ENCODE measurements around the gene RNASE7.
A peak's percentile ranks its signal among the peaks of the same experiment; 100 is the strongest.

The RNASE7 gene

DNA sequence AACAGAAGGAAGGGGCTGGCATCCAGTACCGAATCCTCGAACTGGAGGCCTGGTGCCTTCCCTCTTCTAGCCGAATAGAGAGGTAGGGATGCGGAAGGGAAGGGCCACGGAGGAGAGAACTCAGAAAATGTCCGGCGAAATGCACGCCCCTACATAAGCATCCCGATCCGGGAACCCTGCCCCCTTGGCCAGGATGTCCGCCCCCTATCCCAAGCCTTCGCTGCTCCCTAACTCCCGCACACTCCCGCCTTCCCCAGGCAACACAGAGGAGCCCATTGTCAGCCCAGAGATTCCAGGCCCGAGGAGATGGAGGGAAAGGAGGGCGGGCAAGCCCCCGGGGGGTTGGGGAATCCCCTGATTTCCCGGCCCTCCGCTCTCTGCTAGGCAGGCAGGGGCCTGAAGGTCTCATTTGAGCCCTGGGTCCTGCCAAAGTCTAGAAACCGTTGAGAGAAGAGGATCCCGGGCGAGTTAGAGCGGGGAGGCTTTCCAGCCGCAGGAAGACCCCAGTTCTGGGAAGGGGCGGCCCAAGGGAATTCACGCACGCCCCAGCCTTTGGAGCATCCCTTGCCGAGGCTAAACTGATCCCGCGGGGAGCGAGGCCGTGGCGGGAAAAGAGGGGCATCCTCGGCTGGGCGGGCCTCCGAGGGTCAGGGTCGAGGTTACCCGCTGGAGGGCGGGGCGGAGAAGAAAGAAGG lies 27.4 kb downstream of the RNASE7 start:
- DNase-seq, result no peak

DNA sequence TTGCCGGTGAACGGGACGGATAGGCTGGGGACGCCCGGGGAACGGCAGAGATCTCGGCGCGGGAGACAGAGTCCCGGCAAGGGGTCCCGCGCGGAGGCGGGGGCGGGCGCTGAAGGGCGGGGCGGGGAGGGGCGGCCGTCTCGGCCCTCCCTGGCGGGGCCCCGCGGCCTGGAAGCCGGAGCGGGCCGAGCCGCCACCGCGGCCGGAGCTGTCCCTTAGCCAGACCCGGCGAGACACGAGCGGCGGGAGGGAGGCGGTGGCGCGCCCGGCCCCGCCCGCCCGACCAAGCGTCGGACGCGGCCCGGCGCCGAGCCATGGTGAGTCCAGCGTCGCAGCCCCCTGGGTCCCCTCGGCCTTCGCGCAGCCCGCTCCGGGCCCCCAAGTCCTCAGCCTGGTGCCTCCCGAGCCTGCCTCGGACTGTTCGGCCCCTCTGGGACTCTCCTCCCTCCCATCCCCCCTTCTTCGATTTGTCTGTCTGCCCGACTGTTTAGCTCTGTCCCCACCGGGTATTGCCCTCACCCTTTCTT lies 28.0 kb downstream of the RNASE7 start, which contains the start of gene ARHGEF40:
TSS of gene ARHGEF40 (plus strand) at position 222 of the 527 bp plus-strand sequence. CDS start at position 315, 93 bp downstream.
- DNase-seq, result no peak

DNA sequence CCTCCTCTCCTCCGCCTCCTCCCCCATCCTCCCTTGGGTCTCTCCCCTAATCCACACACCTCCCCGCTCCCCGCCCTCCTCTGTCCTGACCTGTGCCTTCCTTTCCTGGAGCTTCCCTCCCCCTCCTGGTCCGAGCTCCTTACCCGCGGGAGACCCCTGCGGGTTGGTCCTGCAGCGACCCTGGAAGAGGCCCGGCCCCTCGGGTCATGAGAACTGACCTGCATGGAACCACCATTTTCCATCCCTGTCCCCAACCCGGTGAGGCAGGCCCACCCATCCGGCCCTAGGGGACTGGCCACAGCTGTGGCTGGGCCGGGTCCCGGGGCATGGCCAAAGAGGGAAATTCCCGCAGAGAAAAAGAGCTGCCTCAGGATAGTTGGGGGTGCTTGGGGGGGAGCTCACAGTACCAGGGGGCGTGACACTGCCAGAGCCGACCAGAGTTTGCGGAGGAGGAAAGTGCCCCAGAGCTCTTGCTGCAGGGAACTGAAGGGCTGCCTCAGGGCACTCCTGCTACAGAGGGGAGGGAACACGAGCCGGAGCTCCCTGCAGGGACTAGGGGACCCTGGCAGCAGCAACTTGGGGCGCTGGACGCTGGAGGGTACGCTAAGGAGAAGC lies 28.6 kb downstream of the RNASE7 start:
- DNase-seq, result no peak

DNA sequence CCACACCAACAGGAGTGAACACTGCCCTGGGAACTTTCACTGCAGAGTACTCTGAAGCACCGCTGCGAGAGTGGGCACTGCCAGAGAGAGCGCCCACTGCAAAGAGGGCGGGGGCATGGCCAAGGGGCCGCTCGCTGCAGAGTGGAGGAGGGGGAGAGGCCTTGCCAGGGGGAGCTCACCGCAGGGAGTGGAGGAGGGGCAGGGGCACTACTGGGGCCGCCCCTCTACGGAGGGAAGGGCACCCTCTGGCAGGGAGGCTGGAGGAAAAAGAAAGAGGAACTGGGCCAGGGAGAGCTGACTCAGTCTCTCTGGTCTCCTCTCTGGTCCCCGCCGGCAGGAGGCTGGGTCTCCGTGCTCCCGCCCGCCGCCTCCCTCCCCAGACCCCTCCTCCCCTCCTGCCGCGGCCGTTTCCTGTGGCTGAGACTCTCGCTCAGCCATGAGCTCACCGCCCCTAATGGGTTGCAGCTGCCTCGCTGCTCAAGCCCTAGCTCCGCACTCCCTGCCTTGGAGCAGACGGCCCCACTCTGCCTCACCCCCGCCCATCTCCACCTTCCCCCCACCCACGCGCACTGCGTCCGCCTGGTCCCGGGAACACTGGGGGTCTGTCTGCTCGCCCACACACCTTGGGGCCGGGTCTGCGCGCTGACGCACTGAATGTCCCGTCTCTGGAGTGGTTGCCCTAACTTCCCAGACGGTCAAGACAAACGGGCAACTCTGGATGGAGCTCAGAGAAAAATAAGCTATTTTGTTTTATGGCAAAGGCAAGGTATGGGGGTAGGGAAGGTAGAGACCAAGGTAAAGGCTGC lies 29.3 kb downstream of the RNASE7 start:
- DNase-seq, result no peak

DNA sequence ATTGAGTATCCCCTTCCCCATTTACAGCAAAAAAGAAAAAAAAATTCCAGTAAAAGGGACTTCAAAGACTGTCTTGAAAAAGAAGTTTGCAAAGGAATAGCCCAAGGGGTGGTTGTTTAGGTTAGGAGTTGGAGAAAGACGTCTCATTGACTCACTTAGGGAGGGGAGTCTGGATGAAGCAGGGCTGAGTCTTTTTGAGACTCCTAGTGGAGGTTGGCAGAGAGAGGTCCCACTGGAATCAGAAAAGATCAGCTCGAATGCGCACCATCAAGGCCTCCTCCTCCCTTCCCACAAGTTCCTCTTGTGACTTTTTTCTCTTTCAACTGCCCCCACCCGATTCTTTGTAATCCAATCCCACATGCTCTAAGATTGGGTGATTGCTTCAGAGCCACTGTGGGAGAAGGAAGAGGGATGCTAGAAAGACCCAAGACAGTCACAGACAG lies 29.9 kb downstream of the RNASE7 start:
- DNase-seq, result no peak

DNA sequence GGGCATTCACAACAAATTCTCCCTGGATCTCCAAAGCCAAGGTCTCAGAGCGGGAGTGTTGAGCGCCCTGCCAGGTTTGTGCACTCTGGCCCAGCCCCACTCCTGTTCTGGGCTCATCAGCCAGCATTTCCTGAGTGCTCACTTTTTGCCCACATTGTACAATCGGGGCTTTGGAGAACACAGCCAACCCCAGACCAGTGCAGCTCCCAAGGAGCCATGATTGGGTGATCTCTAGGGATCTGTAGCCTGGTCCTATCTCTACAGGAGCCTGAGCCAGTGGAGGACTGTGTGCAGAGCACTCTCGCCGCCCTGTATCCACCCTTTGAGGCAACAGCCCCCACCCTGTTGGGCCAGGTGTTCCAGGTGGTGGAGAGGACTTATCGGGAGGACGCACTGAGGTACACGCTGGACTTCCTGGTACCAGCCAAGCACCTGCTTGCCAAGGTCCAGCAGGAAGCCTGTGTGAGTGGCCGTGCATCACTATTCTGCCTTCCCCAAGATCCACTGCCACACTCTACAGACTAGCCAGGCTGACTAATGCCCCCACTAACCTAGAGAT lies 30.7 kb downstream of the RNASE7 start:
- no peak for DNase-seq

DNA sequence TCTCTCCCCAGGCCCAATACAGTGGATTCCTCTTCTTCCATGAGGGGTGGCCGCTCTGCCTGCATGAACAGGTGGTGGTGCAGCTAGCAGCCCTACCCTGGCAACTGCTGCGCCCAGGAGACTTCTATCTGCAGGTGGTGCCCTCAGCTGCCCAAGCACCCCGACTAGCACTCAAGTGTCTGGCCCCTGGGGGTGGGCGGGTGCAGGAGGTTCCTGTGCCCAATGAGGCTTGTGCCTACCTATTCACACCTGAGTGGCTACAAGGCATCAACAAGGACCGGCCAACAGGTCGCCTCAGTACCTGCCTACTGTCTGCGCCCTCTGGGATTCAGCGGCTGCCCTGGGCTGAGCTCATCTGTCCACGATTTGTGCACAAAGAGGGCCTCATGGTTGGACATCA lies 31.8 kb downstream of the RNASE7 start:
- DNase-seq, result no peak

DNA sequence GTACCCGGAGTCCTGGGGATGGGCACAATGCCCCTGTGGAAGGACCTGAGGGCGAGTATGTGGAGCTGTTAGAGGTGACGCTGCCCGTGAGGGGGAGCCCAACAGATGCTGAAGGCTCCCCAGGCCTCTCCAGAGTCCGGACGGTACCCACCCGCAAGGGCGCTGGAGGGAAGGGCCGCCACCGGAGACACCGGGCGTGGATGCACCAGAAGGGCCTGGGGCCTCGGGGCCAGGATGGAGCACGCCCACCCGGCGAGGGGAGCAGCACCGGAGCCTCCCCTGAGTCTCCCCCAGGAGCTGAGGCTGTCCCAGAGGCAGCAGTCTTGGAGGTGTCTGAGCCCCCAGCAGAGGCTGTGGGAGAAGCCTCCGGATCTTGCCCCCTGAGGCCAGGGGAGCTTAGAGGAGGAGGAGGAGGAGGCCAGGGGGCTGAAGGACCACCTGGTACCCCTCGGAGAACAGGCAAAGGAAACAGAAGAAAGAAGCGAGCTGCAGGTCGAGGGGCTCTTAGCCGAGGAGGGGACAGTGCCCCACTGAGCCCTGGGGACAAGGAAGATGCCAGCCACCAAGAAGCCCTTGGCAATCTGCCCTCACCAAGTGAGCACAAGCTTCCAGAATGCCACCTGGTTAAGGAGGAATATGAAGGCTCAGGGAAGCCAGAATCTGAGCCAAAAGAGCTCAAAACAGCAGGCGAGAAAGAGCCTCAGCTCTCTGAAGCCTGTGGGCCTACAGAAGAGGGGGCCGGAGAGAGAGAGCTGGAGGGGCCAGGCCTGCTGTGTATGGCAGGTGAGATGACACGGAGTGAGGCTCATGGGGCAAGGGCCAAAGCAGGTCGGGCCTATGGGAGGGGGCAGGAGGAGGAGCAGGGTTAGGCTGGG lies 32.5 kb downstream of the RNASE7 start:
- DNase-seq, result no peak

DNA sequence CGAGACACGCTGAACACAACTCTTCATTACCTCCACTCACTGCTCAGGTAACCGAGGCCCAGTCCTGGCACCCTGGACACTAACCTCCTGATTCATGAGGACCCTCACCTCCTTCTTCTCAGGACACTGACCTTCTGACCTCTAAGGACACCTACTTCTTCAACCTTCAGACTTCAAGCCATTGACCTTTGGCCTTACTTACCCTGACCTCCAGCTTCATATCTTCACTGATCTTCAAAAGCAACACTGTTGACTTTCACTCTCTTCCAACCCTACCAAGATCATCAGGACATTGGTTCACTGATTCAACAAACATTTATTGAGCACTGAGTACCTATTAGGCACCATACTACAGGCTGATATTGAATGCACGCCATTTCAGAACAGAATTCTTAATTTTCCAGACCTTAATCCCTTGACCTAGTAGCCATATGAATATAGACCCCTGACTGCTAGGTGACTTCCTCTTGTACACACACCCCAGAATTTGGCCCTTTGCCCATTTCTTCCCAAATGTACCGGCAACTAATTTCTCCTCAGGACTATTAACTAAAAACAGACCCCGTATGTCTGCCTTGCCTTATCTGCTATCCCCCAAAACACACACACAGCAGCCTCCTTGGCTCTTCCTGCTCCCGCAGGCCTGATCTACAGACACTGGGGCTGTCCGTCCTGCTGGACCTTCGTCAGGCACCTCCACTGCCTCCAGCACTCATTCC lies 33.7 kb downstream of the RNASE7 start:
- no peak for DNase-seq

DNA sequence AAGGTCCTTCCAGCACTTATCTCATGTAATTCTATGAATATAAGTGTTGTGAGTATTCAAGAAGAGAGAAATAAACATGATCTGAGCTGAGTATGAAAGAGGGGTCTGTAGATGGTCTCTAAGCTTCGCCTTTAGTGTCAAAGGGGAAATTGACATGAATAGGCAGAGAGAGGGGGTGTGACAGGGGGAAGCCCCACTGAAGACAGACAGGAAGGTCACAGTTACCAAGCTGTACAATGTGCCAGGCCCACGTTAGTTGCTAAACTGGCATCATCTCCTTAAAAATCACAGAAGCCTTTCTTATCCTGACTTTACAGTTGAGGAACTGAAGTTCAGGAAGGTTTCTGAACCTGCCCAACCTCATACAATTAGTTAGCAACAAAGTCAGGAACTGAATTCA lies 35.5 kb downstream of the RNASE7 start:
- DNase-seq, result no peak

DNA sequence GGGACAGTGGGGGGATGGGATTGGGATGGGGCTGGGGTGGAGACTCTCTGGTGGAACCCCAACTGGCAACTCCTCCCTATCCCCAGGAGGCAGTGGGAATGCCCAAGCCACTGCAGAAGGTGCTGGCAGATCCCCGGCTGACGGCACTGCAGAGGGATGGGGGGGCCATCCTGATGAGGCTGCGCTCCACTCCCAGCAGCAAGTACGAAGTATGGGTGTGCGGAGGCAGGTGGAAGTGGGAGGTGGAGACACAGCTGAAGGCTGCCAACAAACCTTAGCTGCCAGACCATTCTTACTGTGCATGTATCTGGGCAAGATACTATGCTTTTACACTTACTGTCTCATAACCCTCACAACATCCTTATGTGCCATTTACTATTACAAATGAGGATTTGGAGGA lies 36.1 kb downstream of the RNASE7 start:
- no peak for DNase-seq

DNA sequence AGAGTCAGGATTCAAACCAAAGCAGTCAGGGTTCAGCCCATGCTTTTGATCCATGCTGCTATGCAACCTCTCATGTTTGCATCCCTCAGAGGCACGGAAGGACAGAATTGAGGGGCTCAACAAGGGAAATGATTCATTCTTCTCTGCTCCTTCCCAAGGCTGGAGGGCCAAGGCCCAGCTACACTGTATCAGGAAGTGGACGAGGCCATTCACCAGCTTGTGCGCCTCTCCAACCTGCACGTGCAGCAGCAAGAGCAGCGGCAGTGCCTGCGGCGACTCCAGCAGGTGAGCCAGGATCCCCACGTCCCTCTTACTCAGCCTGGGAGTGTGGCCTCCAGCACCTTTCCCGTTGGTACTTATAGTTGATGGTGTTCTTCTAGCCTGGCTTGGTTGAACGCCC lies 36.6 kb downstream of the RNASE7 start:
- DNase-seq, result no peak

DNA sequence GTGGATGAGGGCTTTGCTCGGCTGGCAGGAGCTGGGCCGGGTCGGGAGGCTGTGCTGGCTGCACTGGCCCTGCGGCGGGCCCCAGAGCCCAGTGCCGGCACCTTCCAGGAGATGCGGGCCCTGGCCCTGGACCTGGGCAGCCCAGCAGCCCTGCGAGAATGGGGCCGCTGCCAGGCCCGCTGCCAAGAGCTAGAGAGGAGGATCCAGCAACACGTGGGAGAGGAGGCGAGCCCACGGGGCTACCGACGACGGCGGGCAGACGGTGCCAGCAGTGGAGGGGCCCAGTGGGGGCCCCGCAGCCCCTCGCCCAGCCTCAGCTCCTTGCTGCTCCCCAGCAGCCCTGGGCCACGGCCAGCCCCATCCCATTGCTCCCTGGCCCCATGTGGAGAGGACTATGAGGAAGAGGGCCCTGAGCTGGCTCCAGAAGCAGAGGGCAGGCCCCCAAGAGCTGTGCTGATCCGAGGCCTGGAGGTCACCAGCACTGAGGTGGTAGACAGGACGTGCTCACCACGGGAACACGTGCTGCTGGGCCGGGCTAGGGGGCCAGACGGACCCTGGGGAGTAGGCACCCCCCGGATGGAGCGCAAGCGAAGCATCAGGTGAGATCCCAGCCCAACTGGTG lies 39.5 kb downstream of the RNASE7 start:
- no peak for DNase-seq

DNA sequence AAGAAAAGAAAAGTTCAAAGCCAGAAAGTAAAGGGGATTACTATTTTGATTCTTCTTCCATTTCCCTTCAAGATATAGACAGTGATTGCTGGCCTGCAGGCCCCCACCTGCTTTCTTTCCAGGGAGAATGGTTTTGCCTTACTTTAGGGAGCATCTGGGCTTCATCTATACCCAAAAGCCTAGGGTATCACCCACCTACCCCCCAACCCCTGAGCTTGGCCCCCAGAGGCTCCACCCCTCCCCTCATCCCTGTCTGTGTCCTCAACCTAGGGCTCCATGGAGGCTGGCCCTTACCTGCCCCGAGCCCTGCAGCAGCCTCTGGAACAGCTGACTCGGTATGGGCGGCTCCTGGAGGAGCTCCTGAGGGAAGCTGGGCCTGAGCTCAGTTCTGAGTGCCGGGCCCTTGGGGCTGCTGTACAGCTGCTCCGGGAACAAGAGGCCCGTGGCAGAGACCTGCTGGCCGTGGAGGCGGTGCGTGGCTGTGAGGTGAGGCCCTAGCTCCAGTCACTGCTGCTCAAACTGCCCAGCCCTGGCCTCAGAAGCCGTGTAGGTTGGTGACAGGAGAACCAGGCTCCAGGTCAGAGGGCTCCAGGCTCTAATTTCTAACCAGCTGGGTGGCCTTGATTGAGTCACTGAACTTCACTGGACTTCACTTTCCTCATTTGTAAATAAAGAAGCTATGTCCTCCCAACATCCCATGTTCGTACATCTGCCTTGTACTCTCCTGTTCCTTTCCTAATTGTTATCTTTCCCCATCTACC lies 41.6 kb downstream of the RNASE7 start:
- DNase-seq, result no peak

DNA sequence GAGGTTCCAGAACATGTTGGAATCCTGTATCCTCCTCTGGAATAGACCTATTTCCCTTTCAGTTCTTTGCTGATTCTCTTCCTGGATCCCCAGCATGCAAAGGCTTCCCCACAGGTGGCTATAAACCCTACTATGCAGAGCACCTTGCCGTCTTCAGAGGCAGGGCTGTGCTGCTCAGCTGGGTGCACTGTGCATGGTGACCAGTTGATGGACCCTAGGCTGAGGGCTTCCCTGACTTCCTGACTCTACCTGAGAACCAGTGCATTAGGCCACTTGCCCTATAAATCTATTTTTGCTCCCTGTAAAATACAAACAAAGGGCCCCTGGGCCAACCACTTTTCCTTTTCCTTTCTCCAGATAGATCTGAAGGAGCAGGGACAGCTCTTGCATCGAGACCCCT lies 42.2 kb downstream of the RNASE7 start:
- no peak for DNase-seq

DNA sequence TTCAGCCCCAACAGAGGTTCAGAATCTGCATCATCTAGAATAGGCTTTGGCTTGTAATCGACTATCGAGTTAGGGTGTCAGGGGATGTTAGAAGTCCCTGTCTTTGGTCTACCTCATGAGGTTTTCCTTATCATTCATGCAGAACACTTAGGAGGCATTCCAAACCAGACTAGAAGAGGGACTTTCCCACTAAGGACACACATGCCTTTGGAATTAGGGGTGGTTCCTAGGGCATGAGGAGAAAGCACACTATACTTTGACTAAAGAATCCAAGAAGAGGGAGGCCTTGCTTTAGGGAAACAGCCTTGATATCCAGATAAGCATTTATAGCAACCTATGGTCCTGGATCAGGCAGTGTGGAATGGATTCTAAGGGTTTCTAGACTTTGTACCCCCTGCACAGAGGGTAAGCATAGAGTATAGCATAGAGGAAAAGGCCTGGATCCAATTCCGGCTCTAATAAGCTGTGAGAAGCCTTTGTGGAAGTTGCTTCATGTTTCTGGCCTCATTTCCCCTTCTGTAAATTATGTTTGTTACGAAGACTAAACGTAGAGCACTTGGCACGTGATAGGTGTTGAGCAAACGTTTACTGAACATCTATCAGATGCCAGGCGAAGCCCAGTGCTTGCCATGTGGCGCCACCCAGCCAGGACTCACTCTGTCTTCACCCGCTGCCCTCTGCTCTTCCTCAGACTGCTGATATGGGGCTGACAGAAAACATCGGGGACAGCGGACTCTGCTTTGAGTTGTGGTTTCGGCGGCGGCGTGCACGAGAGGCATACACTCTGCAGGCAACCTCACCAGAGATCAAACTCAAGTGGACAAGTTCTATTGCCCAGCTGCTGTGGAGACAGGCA lies 43.1 kb downstream of the RNASE7 start:
- DNase-seq, result no peak

DNA sequence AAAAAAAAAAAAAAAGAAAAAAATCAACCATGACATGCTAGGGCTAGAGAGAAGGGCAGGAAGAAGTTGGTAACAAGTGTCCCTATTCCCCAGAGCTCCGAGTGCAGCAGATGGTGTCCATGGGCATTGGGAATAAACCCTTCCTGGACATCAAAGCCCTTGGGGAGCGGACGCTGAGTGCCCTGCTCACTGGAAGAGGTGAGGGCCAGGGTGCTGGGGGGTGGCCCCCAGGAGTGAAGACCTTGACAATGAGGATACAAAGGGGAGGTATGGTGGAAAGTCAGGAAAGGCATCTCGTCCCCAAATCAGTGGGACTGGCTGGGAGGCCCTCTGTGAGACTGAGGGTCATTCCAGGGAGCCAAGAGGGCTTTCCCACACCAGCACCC lies 44.7 kb downstream of the RNASE7 start:
- no peak for DNase-seq

DNA sequence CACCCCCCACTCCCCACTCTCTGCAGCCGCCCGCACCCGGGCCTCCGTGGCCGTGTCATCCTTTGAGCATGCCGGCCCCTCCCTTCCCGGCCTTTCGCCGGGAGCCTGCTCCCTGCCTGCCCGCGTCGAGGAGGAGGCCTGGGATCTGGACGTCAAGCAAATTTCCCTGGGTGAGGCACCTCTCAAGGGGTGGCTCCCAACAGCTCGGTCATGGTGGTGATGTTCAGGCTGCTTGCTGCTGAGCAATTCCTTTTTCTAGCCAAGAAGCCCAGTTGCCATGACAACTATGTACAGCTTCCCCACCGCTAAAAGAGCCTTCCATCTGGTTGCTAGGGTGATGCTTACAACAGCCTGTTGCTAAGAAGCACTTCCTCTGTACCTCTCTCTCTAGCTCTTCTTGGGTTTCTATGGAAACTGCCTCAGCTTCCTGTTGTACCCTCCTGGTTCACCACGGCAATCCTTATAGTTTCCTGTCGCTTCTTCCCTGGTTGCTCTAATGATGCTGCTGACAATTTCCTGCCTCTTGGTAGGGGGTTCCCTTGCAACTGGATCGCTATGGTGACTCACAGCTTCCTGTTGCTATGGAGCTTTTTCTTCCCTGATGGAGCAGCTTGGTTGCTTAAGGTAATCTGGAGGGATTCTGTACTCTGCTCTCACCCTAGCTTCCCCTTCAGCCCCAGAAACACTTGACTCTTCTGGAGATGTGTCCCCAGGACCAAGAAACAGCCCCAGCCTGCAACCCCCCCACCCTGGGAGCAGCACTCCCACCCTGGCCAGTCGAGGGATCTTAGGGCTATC lies 45.3 kb downstream of the RNASE7 start:
- peak; percentile 47 for DNase-seq

DNA sequence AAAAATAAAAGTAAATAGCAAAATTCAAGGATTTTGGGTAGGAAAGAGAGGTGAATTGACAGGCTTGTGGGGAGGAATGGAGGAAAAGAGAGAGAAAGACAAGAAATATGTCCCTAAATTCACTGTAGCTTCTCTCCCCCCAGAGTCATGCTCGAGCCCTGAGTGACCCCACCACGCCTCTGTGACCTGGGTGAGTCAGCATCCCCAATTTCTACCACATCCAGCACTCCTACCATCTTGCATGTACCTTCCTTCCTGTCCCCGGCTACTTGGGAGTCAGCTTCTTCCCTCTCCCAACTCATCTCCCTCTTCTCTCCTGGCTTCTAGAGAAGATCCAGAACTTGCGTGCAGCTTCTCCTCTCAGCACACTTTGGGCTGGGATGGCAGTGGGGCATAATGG lies 46.5 kb downstream of the RNASE7 start:
- no peak for DNase-seq

Measured in NK-92 treated with Interleukin-12 subunit alpha and Interleukin-12 subunit beta, amount 100 ng/mL, for 24 hours (cell line).